HG03457 (cell line): ENCODE measurements around the gene PRXL2B.
"Not testable (repeated sequence)": the region's sequence is repeated elsewhere in the genome, so short reads cannot be mapped to it uniquely, and the experiment has no call there.

Experiments used
- ATAC-seq: cut with Tn5 transposase; IDR thresholded peaks from one replicate; pipeline ENCODE4 v1.9.1; 2021; ENCODE audit warnings: moderate number of reproducible peaks; ENCODE audit not compliant: unreplicated experiment

The PRXL2B gene

DNA sequence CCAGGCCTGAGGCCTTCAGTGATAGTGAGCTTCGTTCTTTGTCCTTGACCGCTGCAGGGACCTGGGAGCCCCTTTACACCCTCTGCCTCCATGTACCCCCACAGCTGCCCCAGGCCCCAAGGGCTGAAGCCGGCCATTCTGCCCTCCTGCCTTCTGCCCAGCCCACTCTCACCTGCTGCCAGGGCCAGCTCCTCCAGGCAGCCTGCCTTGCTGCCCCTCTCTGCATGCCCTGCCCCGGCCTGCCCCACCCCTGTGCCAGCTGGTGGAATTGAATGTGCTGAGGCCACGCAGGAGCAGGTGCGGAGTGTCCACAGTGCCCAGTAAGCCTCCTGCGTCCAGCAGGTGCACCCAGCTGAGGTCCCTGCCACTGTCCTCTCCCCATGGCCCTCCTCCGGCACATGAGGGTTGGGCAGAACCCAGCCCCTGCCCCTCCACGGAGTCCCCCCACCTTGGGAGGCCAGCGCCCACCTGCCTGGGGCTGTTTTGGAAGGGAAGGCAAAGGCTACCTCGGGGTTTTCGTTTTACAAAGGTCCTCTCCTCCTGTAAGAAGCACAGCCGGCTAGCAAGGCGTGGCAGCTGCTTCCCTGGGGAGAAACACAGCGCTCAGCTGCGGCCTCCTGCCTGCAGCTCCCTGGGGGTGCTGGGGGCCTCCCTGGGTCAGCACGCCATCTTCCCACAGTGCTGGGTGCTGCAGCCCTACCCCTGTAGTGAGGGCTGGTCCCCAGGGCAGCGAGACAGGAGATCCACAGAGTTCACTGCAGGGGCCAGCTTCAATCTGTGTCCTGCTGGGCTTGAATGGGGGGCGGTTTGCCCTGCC lies 25.3 kb downstream of the PRXL2B start:
- no peak for ATAC-seq

DNA sequence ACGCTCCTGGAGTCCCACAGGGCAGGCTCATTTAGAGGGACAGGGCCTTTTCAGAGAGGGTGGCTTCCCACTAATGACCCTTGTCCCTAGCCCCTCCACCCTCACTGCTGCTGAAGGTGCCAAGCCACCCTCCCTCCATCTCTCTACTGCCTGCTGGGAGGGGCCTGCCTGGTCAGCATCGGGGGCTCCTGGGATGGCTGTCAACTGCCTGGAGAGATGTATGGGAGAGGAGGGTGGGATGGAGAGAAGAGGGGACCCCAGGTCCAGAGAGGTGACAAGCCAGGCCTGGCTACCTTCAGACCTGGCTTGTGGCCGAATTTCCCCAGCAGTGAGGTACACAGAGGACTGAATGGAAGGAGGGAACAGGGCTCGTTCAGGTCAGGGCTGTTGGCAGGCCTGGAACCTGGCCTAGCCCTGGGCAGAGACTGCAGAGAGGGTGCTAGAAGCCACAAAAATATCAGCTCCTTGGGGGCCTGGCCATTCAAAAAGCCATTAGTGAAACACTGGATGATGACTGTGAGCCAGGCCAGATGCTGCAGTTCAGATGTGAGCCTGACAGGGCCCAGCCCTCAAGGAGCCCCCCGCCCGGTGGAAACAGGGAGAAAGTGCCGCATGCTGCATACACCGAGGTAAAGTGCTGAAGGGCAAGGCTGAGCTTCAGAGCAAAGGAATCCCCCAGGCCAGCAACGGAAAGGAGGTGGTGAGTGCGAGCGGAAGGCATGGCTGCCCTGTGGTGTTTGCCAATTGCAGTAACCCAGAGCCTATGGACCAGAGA lies 26.2 kb downstream of the PRXL2B start:
- no peak for ATAC-seq

DNA sequence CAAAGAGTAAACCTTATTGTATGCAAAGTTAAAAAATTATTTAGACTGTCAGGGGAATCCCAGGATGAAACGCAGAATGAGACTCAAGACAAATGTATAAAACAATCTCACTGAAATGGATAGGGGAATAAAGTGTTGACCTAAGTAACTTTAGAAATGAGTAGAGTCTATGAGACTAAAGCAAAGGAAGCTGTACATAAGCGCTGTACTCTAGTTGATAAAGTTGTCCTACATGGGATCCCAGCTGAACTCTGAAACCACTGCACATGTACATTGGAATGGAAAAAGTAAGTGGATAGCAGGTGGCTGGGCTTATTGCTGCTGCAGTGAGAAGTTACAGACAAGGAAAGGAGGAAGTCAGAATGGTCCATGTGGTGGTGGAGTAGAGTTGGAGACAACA lies 27.6 kb downstream of the PRXL2B start:
- ATAC-seq, result no peak

DNA sequence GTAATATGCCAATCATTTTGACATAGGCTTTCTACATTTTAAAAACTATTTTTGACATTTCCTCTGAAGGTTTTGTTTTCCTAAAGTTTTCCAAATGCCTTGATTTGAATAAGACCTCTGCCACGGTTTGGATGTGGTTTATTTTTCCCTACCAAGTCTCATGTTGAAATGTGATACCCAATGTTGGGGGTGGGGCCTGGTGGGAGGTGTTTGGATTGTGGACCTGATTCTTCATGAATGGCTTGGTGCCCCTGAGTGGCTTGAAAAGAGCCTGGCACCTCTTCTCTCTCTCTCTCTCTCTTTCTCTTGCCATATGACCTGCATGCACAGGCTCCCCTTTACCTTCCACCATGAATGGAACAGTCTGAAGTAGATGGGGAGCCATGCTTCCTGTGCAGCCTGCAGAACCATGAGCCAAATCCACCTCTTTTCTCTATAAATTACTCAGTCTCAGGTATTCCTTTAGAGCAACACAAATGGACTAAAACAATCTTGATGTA lies 31.4 kb downstream of the PRXL2B start:
- ATAC-seq, result no peak

DNA sequence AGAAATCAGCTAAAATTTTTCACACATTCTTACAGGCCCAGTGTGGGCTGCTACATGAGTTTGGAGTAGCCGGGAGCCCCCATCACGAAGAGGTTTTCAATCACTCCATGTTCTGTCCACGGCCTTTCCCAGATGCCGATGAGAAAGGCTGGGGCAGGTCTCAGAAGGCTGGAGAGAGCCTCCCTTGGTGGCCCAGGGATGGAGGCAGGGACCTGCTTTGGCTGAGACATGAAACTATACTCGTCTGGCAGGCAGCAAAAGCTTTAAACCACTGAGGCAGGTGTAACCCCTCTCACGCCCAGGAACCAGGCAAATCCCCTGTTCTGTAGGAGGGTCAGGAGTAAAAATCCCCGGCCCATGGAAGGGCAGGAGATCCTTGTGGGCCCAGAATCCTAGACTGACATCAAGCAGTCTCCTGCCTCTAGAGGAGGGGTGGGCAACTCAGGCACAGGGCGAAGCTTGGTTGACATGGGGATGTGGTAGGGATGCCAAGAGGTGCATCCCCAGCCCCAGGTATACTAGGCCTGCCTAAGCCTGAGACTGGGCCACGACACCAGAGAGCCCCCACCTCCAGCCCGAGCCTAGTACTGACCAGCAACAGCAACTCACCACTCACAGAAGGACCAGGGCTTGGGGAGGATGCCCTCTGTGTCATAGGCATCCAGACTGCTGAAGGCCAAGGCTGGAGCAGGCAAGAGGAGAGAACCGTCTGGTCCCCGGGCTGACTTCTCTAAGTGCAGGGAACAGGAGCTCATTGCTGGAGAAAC lies 37.2 kb downstream of the PRXL2B start:
- ATAC-seq, result no peak

DNA sequence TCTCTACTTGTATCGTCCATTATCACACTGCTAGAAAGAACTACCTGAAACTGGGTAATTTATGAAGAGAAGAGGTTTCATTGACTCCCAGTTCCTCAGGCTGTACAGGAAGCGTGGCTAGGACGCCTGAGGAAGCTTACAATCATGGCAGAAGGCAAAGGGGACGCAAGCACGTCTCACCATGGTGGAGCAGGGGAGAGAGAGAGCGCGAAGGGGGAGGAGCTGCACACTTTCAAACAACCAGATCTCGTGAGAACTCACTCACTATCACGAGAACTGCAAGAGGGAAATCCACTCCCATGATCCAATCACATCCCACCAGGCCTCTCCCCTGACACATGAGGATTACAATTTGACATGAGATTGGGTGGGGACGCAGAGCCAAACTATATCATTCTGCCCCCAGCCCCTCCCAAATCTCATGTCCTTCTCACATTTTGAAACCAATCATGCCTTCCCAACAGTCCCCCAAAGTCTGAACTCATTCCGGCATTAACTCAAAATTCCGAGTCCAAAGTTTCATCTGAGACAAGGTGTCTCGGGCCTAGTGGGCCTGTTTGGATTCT lies 38.2 kb downstream of the PRXL2B start:
- no peak for ATAC-seq

DNA sequence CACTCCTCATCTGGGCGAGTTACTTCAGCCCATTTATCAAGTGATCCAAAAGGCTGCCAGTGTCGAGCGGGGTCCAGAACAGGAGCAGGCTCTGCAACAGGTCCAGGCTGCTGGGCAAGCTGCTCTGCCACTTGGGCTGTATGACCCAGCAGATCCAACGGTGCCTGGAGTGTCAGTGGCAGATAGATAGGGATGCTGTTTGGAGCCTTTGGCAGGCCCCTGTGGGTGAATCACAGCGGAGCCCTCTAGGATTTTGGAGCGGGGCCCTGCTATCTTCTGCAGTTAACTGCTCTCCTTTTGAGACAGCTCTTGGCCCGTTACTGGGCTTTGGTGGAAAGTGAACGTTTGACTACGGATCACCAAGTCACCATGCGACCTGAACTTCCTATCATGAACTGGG lies 38.7 kb downstream of the PRXL2B start:
- ATAC-seq, result no peak

DNA sequence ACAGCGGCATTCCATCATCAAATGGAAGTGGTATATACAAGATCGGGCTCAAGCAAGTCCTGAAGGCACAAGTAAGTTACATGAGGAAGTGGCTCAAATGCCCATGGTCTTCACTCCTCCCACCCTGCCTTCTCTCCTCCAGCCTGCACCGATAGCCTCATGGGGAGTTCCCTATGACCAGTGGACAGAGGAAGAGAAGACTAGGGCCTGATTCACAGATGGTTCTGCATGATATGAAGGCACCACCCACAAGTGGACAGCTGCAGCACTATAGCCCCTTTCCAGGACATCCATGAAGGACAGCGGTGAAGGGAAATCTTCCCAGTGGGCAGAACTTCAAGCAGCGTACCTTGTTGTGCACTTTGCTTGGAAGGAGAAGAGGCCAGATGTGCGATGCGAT lies 39.2 kb downstream of the PRXL2B start:
- not testable (repeated sequence) for ATAC-seq

DNA sequence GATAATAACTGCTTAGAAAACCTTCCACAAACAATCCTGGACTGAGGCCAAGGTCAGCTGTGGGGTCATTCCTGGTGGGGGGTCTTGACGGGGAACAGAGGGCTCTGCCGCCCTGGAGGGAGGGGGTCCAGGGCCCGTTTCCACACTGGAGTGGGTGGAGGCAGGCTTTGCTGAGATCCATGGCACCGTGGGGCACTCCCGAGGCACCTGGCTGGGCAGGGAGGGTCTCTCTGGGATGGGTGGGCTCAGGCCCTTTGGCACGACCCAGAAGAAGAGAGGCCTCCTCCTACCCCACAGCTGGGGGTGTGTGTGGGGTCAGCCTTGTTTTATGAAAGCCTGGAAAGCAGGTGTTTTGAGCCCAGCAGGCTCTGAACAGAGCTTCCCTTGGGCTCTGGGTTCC lies 41.2 kb downstream of the PRXL2B start:
- no peak for ATAC-seq

DNA sequence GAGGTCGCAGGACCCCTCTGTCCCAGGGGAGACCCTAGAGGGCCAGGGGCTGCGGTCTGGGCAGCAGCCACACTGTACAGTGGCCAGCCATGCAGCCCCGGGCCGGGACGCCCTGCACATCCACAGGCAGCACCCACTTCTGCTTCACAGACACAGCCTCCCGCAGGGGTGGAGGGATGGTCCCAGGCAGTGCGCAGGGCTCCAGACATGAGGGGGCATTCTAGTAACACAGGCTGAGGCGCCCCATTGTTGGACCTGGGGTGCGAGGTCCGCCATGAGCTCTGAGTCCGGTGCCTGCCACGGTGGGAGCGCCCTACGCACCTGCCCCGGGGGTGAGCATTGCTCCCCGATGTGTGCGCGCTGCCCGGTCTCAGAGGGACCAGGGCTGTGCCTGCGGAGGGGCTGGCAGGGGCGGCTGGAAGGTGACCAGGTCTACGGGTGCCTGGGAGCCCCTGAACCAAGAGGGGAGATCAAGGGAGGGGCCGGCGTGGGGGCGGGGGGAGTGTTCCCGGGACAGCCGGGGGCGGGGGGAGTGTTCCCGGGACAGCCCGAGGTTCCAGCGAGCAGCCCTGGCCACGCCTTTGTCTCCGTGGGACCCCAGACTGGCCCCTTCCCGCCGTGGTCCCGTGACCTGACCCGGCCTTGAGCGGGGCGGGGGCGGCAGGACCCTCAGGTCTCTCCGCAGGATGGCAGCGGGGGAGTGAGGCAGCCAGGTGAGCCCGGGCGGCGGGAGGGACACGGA lies 41.8 kb downstream of the PRXL2B start:
- ATAC-seq, result no peak

DNA sequence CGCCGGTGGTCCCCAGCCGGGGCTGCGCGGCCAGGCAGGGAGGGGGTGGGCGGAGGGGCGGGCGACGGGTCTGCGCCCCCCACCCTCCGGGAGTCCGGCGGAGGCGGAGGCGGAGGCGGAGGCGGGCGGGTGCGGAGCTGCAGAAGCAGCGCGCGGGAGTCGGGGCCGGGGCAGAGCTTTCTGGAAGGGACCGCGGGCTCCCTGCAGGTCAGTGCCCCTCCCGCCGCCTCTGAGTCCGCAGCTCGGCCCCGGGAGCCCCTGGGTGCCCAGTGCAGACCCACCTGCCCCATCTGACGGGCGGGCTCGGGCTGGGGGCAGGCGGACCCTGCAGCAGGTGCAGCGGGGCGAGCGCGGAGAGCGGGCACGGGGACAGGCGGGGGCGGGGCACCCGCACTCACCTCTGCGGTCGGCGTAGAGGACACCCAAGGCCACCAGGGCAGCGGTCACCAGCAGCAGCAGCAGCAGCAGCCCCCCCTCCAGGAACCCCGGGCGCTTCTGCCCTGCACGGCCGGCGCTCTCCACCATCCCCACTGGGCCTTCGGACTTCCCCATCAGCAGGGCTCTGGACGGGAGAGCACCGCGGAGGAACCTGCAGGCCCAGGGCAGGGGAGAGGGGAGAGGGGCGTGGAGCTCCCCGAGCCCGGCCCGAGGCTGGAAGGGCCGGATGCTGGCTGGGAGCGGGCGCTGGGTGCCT lies 42.5 kb downstream of the PRXL2B start:
- no peak for ATAC-seq

DNA sequence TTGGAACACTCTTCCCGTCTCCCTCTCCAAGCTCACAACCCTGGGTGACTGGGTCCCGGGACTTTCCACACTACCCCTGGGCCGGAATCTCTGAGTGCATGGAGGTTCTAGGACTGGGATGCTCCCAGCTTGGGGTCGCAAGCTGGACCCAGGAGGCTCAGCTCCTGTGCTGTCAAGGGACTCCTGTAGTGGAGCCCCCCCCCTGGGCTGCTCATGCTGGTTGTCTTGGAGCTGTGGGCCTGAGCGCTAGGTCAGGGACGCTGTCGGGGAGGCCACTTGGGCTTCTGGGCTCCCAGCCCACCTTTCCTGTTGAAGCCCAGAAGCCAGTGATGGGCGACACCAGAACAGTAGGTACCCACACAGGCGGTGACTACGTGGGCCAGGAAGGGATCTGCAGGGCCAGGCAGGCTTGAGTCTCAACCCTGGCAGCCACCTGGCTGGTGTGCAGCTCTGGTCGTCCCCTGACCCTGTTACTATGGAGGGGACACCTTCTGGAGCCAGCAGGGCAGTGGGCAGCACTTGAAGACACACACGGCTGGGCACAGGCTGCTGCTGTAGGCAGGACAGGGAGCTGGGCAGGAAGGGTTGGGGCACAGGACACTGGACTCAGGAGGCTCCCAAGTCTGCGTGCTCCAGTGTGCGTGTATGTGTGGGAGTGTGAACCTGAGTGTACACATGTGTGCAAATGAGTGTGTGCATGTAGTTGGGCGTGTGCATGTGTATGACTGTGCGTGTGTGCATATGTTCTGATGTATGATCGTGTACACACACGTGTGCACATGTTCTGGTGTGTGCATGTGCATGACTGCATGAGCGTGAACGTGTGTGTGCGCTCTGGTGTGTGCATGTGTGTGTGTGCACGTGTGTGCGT lies 43.3 kb downstream of the PRXL2B start:
- no peak for ATAC-seq

DNA sequence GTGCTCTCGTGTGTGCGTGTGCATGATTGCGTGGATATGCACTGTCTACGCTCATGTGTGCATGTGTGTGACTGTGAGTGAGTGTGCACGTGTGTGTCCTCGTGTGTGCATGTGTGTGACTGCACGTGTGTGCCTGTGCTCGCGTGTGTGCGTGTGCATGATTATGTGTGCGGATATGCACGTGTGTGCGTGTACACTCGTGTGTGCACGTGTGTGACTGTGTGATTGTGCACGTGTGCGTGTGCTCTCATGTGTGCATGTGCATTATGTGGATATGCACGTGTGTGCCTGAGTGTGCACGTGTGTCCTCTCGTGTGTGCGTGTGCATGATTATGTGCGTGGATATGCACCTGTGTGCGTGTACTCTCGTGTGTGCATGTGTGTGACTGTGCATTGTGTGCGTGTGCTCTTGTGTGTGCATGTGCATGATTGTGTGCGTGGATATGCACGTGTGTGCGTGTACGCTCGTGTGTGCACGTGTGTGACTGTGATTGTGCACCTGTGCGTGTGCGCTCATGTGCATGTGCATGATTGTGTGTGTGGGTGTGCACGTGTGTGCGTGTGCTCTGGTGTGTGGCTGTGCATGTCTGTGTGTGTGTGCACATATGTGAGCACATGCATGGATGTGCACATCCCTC lies 44.0 kb downstream of the PRXL2B start:
- no peak for ATAC-seq

DNA sequence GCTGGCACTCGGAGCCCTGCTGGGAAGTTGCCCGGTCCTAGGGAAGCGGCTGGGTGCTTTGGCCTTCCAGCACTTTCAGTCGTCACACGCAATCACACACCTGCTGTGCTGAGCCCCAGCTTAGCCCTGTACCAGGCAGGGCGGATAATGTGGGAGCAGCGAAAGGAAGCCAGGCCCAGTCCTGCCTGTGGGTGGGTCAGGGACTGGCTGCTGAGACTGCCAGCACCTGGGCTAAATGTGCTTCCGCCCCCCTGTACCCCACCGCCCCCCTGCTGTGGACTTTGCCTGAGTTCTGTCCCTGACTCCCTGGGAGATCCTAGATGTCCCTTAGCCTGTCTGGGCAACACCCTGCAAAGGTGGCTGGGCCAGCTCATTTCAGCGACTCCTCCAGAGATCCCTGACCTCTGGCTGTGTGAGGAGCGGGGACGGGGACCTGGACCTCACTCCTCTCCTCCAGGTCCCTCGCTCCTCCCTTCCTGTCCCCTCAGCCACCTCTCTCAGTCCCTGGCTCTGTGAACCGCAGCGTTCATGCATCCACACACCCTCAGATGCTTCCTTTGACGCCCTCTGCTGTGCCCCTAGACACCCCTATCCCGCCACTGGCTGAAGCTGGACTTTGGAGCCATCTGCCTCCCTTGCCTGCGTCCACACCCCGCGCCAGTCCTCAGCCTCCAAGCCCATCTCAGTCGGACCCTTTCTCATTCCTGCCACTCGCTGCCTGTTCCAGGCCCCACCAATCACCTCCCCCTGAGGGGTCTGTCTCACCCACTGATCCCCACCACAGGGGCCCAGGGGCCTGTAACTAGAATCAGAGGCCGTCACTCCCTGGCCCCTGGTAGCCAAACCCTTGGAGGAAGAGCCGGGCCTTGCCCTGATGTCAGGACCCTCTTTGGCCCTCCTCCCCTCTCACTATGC lies 44.8 kb downstream of the PRXL2B start:
- ATAC-seq, result no peak

DNA sequence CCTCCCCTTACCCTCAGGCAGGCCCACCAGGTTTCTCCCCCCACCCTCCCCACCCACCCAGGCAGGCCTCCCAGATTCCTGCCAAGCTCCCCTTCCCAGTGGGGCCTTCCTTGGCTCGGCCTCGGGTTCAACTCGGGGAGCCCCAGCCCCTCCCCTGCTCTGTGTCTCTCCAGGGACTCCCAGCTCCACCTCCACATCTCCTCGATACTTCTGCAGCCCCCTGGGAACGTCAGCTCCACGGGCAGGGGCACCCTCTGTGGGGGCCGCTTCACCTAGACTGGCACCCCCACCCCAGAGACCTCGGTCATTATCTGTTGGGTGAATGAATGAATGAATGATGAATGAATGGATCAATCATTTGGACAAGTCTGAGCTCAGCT lies 45.5 kb downstream of the PRXL2B start:
- no peak for ATAC-seq

DNA sequence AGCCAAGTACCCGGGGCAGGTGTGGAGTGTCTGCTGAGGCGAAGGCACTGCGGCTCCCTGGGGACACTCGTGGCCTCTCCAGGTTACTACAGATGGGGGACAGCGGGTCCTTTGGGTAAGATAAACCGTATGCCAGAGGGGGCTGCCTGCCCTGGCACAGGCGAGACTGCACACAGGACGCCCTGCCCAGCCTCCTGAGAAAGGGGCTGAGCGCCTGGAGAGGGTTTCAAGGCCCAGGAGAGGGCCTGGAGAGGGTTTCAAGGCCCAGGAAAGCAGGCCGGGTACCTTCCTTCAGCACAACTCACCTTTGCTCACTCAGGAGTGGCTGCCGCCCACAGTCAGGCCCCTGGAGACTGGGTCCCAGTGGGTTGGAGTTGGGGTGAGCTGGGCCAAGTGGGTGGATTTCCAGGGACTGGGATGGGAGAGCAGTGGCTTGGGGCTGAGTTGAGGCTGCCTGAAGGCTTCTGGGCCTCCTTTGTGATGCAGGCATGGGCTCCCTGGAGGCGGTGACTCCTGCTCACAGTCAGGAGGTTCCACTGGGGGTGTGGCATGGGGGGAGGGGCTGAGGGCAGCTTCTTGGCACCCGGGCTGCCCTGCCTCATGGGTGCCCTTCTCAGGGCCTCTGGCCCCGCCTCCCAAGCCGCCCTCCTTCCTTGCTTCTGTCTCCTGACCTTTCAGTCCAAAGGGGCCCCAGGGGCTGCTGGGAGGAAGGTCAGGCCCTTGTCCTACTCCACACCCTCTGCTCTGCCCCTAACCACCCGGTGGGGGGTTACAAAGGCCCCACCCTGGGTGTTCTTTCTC lies 46.2 kb downstream of the PRXL2B start, which contains the start of gene MMEL1:
MMEL1 (minus strand) TSS at position 456 of the 801 bp plus-strand sequence. CDS start 3,532 bp downstream, outside the sequence.
- ATAC-seq, result no peak
